ENCODE results near the gene LRRC74B.
A peak's percentile ranks its signal among the peaks of the same experiment; 100 is the strongest.
"Not testable (repeated sequence)": the region's sequence is repeated elsewhere in the genome, so short reads cannot be mapped to it uniquely, and the experiment has no call there.

The LRRC74B gene

DNA sequence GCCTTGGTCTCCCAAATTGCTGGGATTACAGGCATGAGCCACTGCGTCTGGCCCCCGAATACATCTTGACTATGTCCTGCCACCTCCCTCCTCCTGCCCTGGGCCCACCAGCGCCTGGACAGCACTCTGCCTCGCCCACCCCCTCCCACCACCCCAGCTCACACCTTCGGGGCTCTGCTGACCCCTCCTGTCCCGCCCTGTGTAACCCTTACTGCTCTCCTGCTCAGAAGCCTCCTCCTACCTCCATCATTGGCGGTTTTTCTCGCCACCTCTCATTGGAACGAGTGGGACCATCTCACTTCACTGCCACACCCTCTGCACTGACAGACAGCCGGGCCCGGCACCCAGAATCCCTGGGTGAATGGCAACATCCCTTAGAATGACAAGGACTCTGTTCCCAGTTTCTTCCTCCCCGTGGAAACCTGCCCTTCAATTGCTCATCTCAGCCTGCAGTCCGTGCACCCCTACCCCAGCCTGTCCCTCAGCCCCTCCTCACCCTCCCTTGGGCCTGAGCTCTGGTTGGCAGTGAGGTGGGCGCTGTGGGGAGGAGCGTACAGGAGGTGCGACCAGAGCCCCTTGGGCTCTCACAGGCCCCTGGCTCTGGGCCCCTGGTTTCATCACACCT lies 32.2 kb downstream of the LRRC74B start:
- DNase-seq = no peak

DNA sequence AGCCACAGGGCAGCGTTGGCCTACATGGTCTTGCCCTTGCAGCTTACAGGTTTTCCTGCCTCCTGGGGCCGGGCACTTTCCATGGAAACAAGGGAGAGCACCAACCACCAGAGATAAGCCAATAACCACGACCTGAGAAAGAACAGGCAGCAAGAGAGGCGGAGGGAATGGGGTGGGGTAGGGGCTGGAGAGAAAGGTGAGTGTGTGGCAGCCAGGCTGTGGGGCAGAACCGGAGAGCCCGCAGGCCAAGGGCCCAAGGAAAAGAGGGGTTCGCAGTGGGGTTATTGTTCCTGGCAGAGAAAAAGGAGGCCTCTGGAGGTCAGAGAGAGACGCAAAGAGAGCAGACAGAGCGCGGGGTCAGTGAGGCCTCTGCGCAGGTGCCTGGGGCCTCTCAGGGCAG lies 33.2 kb downstream of the LRRC74B start:
- no peak for DNase-seq

DNA sequence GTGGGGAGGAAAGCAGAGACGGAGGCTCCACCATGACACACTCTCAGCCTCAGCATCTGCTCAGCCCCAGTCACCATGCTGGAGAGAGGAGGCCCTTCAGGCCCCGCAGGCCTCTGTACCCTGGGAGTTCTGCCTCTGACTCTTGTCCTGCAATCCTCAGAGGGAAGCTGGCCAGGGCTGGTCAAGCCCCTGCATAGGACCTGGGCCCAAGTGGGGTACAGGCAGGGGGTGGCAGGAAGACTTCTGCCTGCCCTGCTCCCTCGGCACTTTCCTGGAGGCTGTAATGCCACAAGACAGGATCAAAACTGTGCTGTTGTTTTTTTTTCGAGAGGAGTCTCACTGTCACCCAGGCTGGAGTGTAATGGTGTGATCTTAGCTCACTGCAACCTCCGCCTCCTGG lies 33.7 kb downstream of the LRRC74B start:
- DNase-seq = no peak

DNA sequence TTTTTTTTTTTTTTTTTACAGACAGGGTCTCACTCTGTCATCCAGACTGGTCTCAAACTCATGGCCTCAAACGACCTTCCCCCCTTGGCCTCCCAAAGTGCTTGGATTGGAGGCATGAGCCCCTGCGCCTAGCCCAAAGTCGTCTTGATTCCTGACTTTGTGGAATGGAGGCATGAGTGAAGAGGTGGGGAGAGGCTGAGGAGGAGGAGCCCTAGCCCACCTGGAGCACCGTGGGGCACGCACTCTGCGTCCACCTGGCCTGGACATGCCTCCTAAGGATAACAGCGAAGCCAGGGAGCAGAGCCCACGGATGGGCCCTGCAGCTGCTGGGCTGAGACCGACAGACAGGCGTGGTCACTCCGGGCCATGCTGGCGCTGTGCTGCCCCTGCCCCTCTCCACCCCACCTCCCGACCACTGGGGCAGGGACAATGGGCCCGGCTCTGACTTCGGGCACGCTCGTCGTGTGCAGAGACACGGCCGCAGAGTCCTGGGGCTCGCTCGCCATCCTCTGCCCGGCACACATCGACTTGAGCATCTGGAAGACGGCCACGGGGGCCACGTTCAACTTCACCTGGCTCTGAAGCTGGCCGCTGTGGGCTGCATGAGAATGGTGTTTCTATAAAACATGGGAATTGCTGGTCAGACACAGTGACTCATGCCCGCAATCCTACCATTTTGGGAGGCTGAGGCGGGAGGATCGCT lies 34.8 kb downstream of the LRRC74B start:
- no peak for DNase-seq

DNA sequence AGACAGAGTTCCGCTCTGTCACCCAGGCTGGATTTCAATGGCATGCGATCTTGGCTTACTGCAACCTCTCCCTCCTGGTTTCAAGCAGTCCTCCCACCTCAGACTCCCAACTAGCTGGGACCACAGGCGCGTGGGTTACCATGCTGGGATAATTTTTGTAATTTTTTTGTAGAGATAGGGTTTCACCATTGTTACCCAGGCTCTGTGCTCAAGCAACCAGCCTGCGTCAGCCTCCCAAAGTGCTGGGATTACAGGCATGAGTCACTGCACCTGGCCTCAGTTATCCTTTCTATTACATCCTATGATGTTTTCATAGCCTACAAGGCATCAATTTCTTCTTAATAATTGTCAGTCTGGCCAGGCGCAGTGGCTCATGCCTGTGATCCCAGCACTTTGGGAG lies 36.5 kb downstream of the LRRC74B start:
- DNase-seq = no peak

DNA sequence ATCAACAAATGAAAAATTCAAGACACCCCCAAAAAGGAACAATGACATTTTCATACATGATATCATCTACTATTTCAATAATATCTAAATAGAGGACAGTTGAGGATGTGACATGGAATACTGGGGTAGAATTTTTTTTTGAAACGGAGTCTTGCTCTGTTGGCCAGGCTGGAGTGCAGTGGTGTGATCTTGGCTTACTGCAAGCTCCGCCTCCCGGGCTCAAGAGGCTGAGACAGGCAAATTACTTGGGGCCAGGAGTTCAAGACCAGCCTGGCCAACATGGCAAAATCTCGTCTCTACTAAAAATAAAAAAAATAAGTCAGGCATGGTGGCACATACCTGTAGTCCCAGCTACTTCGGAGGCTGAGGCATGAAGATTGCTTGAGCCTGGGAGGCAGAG lies 41.4 kb downstream of the LRRC74B start:
- no peak for DNase-seq

DNA sequence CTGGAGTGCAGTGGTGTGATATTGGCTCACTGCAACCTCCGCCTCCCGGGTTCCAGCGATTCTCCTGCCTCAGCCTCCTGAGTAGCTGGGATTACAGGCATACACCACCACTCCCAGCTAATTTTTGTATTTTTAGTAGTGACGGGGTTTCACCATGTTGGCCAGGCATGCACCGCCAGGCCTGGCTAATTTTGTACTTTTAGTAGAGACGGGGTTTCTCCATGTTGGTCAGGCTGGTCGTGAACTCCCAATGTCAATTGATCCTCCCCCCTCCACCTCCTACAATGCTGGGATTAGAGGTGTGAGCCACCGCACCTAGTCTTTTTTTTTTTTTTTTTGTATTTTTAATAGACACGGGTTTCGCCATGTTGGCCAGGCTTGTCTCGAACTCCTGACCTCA lies 42.2 kb downstream of the LRRC74B start:
- not testable (repeated sequence) for DNase-seq

DNA sequence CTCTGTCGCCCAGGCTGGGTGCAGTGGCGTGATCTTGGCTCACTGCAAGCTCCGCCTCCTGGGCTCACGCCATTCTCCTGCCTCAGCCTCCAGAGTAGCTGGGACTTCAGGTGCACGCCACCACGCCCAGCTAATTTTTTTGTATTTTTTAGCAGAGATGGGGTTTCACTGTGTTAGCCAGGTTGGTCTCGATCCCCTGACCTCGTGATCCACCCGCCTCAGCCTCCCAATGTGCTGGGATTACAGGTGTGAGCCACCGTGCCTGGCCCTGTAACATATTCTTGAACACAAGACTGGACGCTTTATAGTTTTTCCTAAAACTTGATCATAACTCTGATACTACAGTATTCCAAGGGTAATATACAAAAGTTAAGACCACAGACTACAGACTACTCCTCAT lies 45.5 kb downstream of the LRRC74B start:
- not testable (repeated sequence) for DNase-seq

DNA sequence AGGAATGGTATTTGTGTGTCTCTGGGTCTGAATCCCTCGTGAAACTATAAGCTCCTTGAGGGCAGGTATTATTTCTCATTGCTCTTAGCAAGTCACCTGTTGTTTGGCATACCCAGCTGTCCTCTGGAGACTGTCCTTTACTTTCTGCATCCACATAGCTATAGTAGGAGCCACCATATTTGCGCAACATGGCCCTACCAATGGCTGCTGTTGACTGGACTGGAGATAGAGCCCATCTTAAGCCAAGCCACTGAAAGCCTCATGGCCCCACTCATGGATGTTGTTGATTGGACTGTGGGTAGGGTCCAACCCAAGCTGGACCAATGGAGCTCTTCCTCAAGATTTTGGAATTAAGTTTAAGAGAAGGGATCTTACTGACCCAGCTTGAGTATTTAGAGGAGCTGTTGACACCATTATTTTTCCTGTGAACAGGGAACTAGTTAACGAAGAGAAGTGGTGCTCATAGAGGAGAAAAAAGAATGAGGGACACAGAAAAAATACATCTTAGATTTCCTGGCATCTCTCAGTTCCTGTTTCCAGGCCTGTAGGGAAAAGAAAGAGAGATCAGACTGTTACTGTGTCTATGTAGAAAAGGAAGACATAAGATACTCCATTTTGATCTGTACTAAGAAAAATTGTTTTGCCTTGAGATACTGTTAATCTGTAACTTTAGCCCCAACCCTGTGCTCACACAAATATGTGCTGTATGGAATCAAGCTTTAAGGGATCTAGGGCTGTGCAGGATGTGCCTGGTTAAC lies 47.2 kb downstream of the LRRC74B start:
- DNase-seq = no peak

DNA sequence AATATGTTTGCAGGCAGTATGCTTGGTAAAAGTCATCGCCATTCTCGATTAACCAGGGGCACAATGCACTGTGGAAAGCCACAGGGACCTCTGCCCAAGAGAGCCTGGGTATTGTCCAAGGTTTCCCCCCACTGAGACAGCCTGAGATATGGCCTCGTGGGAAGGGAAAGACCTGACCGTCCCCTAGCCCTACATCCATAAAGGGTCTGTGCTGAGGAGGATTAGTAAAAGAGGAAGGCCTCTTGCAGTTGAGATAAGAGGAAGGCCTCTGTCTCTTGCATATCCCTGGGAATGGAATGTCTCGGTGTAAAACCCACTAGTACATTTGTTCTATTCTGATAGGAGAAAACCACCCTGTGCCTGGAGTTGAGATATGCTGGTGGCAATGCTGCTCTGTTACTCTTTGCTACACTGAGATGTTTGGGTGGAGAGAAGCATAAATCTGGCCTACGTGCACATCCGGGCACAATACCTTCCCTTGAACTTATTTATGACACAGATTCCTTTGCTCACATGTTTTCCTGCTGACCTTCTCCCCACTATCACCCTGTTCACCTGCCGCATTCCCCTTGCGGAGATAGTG lies 47.9 kb downstream of the LRRC74B start:
- not testable (repeated sequence) for DNase-seq

DNA sequence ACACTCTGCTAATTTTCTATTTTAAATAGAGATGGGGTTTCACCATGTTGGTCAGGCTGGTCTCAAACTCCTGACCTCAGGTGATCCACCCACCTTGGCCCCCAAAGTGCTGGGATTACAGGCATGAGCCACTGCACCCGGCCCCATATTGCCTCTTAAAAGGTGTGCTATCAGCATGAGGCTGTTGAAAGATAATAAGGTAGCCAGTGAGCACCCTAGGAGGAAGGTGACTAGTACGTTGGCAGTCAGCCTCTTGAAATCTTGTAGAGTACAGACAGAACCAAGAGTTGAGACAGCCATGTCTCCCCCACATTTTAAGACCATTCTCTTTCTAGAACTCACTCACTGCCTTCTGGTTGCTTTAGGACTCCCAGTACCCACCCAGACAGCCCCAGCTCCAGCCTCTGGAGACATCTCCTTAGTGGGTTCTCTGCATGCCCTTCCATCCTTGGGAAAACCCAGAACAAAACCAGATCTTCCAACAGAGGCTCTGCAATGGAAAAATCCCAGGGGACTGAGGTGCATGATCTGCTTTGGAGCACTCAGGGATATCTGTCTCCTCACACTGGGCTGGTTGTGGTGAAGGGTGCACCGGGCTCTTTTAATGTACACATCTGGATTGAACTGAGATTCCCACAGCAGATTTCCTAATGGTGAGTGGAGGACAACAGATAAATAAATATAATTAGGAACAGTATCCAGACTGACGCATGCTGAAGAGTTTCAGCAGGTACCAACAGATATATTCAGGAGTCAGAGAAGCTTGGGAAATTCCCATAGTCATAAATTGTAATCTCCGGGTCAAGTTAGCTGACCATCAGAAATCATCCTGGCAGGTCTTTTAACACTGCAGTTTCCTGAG lies 49.4 kb downstream of the LRRC74B start:
- DNase-seq = no peak

DNA sequence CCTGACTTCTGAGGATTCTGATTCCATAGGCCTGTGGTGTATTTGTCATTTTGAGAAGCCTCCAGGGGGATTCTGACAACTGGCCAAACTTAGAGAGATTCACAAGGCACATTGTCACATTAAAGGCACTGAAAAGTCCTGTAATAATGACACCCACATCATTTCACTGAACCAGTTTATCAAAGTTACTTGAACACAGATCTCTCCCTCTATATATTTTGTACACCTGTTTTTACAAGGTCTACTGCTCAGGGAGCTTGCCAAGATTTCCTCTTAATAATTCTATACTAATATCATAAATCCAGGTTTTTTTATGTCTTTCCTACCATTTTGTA lies 50.0 kb downstream of the LRRC74B start:
- DNase-seq = no peak

DNA sequence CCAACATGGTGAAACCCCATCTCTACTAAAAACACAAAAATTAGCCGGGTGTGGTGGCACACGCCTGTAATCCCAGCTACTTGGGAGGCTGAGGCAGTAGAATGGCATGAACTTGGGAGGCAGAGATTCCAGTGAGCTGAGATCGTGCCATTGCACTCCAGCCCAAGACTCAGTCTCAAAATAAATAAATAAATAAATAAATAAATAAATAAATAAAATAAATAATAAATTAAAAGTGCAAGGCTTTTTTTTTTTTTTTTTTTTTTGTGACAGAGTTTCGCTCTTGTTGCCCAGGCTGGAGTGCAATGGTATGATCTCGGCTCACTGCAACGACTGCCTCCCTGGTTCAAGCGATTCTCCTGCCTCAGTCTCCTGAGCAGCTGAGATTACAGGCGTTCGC lies 51.1 kb downstream of the LRRC74B start:
- not testable (repeated sequence) for DNase-seq

DNA sequence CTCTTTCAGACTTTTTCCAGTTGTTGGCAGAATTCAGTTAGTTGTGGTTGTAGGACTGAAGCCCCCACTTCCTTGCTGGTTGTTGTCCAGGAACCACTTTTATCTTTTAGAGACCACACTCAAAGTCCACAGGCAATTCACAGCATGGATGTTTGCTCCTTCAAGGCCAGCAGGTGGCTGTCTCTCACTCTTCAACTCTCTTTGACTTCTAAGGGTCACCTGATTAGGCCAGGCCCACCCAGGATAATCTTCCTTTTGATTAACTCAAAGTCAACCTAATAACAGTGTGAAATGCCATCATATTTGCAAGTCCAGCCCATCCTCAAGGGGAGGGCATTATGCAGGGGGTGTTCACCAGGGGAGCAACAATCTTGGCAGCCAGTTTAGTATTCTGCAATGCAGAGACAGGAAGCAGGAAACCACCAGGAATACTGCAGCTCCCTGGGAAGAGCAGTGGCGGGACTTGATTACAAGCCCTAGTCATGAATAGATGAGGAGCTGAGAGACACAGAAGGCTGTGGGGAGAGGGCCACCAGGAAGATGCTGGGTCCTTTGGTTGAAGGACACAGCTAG lies 52.4 kb downstream of the LRRC74B start:
- DNase-seq = no peak

DNA sequence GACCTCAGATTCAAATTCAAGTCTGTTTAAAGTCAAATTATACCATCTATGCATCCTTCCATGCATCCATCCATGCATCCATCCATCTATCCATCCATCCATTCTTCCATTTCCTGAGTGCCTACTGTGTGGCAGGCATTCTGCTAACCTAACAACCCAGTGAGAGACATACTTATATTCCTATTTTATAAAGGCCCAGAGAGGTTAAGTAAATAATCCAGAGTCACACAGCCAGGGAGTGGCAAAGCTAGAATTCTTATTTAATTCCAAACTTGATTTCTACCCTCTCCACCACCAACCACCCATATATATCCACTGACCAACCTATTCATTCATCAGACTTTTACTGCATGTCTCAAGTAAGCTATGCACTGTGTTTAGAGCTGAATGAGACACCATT lies 53.8 kb downstream of the LRRC74B start:
- DNase-seq = no peak

DNA sequence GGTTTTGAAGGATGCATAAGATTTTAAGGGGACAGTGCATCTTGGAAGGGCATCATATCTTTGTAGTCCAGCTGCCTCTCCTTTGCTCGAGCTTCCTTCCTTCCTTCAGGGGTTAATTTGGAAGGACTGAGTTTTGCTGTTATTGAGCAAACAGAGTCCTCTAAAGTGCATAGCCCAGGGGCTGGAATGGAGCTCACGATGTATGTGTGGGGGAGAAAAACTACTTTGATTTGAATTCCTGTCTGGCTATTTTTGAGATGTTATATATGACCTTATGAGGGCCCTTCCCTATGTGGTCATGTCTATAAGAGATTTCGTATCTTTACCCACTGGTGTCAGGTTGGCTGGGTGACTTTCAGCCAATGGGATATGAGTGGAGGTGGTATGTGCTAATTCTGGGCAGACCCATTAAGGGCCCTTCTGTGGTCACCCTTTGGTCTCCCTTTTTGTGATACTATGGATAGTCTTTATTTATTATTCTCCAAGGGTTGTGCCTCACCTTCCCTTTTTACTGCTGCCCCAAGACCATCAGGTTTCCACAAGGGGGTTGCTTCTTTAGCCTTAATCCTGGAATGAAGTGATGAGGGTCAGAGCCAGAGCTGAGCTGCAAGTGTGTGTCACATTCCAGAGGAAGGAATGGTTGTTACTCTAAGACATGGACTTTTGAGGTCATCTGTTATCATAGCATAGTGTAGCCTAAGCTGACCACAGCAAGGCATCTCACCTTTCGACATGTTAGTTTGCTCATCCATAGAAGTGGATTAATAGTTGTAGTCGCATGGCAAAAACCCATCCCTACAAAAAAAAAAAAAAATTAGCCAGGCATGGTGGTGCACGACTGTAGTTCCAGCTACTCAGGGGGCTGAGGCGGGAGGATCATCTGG lies 54.6 kb downstream of the LRRC74B start:
- no peak for DNase-seq

DNA sequence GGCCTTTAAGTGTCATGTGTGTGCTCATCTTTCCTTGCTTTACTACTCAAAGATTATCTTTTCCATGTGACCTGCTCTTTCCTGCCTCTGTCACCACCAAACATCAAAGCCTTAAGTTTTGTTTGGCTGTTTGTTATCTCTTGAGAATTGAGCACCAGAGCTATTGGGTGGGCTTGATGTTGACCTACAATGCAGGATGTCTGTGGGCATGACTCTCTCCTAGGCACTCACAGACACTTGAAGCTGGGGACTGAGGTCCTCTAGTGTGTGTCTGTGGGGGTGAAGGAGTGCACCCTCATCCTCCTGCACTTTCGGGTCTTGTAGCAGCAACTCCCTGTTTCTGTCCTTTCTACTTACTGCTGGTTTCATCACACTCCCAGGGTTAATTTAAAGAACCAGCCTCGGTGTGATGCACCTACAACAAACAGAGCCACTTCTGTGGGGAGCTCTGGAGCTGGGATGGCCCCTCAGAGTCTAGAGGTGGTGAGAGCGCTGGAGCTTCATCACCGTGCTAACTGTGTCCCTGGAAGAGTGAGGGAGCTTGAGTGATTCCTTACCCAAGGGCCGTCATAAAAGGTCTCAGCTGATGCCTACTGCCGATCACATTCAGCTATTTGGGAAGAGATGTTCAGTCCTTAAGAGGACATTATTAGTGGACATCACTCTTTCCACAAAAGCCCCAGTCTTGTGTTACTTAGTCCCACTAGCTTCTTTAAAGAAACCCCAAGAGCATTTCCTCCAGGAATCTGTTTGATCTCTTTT lies 56.3 kb downstream of the LRRC74B start:
- no peak for DNase-seq

DNA sequence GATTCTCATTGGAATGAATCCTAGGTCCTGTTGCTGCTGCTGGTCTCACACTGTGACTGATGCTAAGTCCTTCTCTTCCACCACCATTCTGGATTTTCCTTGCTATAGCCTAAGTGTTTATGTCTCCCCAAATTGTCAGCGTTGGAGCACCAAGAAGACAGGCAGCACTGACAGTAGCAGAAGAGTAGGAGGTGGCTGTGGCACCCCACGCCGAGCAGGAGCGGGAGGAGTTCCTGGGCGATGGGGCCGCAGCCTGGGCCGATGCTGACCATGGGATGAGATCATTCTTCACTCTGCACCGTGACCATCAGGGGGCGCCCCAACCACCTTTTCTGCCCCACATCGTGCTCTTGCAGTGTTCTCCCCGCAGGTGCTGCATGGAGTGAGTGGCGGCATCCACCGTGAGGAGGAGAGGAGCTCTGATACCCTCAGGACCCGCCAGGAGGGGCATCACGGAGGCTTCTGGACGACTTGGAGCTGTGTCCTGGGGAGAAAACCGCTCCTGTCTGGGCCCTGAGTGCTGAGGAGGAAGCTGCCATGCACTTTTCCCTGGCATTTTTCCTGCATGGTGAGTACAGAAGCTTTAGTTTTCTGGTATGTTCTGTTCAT lies 57.0 kb downstream of the LRRC74B start:
- peak; percentile 72 for DNase-seq

DNA sequence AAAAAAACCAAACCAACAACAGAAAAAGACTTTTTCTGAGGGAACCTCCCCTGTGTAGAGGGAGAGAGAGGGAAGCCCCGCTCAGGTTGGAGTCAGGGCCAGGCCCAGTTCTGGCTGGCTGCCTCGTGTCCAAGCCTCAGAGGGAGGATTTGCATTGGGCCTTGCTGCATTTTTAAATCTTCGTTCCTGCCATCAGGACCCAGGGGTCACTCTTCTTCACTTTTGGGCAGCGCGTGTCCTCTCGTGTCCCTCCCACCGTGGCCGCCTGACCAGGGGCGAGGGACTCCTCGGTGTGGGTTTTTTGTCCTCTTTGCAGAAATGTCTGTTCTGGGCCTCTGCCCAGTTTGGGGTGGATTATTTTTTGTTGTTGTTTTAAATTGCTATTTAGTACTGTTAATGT lies 57.9 kb downstream of the LRRC74B start:
- no peak for DNase-seq

DNA sequence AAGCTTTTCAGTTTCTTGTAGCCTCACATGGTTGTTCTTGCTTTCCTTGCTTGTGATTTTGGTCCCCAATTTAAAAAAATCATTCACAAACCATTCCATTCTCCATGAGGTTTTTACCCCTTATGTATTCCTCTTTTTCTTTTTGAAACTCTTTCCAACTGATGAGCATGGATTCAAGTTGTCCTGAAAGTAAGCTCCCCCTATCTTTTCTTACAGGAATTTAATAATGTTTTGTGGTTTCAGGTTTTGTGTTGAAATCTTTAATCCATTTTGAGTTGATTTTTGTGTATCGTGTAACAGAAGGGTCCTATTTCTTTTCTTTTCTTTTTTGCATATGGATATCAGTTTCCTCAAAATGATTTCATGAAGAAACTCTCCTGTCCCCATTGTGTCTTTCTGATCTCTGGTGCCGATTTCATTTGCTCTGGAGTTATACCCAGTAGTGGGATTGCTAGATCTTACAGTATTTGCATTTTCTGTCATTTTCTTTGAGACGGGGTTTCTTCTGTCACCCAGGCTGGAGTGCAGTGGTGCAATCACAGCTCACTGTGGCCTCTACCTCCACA lies 58.5 kb downstream of the LRRC74B start:
- DNase-seq = no peak

Measured in CD4-positive, alpha-beta T cell treated with Interleukin-10 for 1 hour (primary cell).